HG03039 (cell line): ENCODE data around the gene LLCFC1.

ENCODE experiments used
- ATAC-seq: cut with Tn5 transposase; IDR thresholded peaks from one replicate; pipeline ENCODE4 v1.9.1; 2021; ENCODE audit warnings: mild to moderate bottlenecking, moderate library complexity; ENCODE audit not compliant: unreplicated experiment

LLCFC1 gene

GRCh38 chr7:142910031-142910433, 29.3 kb upstream of the LLCFC1 start:
- ATAC-seq = no peak

- no peak for ATAC-seq
Measured at GRCh38 chr7:142910481-142910880, 28.8 kb upstream of the LLCFC1 start.

- no peak for ATAC-seq
Measured at GRCh38 chr7:142913051-142913450, 26.2 kb upstream of the LLCFC1 start.

- ATAC-seq = no peak
Measured at GRCh38 chr7:142913566-142913965, 25.7 kb upstream of the LLCFC1 start.

- ATAC-seq = no peak
Measured at GRCh38 chr7:142914121-142914520, 25.2 kb upstream of the LLCFC1 start.

- no peak for ATAC-seq
Measured at GRCh38 chr7:142915315-142915714, 24.0 kb upstream of the LLCFC1 start.

- no peak for ATAC-seq
Measured at GRCh38 chr7:142916508-142916907, 22.8 kb upstream of the LLCFC1 start.

- no peak for ATAC-seq
Measured at GRCh38 chr7:142917447-142917846, 21.8 kb upstream of the LLCFC1 start.

- no peak for ATAC-seq
Measured at GRCh38 chr7:142918901-142919300, 20.4 kb upstream of the LLCFC1 start.

- ATAC-seq = no peak
Measured at GRCh38 chr7:142919656-142920055, 19.6 kb upstream of the LLCFC1 start.

GRCh38 chr7:142923391-142923790, 15.9 kb upstream of the LLCFC1 start:
- no peak for ATAC-seq

GRCh38 chr7:142925413-142925812, 13.9 kb upstream of the LLCFC1 start:
- no peak for ATAC-seq

GRCh38 chr7:142927085-142927745, 12.1 kb upstream of the LLCFC1 start:
- no peak for ATAC-seq

- no peak for ATAC-seq
Measured at GRCh38 chr7:142927949-142928348, 11.3 kb upstream of the LLCFC1 start.

- ATAC-seq = no peak
Measured at GRCh38 chr7:142930126-142930730, 9.1 kb upstream of the LLCFC1 start.

GRCh38 chr7:142932386-142933091, 6.7 kb upstream of the LLCFC1 start:
- no peak for ATAC-seq

GRCh38 chr7:142933092-142933475, 6.2 kb upstream of the LLCFC1 start:
- ATAC-seq = no peak

GRCh38 chr7:142933624-142934023, 5.7 kb upstream of the LLCFC1 start, which contains the start of gene TRPV5:
Gene TRPV5, minus strand, starts transcription at chr7:142933746. Its CDS starts 287 bp downstream, at chr7:142933459.
- ATAC-seq = no peak

- no peak for ATAC-seq
Measured at GRCh38 chr7:142934056-142934455, 5.2 kb upstream of the LLCFC1 start.

GRCh38 chr7:142935941-142936565, 3.2 kb upstream of the LLCFC1 start:
- ATAC-seq = no peak

- no peak for ATAC-seq
Measured at GRCh38 chr7:142938611-142939010, 673 bp upstream of the LLCFC1 start.
